GM15510 (cell line): ENCODE results near the gene OSMR.

Experiments
- POLR2A ChIP-seq: IDR thresholded peaks from 3 replicates; pipeline ENCODE4 v1.6.1; 2011; ENCODE audit warnings: borderline replicate concordance; ENCODE audit not compliant: insufficient read length; ENCODE audit errors: extremely low read depth

The OSMR gene

DNA sequence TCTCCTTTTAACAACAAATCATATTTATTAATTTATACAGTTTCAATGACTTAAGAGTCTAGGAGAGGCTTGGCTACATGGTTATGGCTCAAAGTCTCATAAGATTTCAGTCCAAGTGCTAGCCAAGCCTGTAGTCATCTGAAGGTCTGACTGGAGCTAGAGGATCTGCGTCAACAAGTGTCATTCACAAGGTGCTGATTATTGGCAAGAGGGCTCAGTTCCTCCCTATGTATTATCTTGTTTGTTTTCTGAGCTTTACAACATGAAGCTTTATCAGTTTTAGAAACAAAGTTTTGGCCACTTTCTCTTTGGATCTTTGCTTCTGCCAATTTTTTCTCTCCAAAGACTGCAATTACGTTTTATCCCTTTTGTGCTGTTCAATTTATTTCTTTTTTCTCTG is 133.7 kb downstream of the OSMR start:
- TF ChIP-seq POLR2A = no peak
